GM23338 (cell line): Measurements from ENCODE around the gene FBRSL1.

Source experiments
- EZH2 ChIP-seq: fragments of 200-600 bp; sonication (generic); IDR thresholded peaks from one replicate; pipeline ENCODE4 v1.8.0; 2017; ENCODE audit warnings: antibody characterized with exemption, mild to moderate bottlenecking, low read depth; ENCODE audit not compliant: unreplicated experiment
- NANOG ChIP-seq: IDR thresholded peaks from 2 replicates; pipeline ENCODE4 v1.6.1; 2016; ENCODE audit warnings: antibody characterized with exemption, borderline replicate concordance
- ZNF114 ChIP-seq: fragments of 250-450 bp; sonication (Bioruptor Pico); IDR thresholded peaks from 2 replicates; pipeline ENCODE4 v1.5.0; 2020; ENCODE audit warnings: mild to moderate bottlenecking, moderate library complexity
- TF ChIP-seq, protein P1 (sequence below), 2 experiments: fragments of 200-600 bp in 1 of 2; sonication (generic) in 1 of 2; conservative IDR thresholded peaks; 2 replicates each; pipeline versions ENCODE4 v1.5.1 to v1.6.1; 2016 to 2017; ENCODE audit warnings: antibody characterized with exemption in 2 of 2, low read depth in 2 of 2, mild to moderate bottlenecking in 2 of 2, moderate library complexity in 1 of 2
- TF ChIP-seq, protein P2 (sequence below): IDR thresholded peaks from one replicate; pipeline ENCODE4 v1.6.1; 2018; ENCODE audit warnings: antibody characterized with exemption; ENCODE audit not compliant: unreplicated experiment

DNA sequence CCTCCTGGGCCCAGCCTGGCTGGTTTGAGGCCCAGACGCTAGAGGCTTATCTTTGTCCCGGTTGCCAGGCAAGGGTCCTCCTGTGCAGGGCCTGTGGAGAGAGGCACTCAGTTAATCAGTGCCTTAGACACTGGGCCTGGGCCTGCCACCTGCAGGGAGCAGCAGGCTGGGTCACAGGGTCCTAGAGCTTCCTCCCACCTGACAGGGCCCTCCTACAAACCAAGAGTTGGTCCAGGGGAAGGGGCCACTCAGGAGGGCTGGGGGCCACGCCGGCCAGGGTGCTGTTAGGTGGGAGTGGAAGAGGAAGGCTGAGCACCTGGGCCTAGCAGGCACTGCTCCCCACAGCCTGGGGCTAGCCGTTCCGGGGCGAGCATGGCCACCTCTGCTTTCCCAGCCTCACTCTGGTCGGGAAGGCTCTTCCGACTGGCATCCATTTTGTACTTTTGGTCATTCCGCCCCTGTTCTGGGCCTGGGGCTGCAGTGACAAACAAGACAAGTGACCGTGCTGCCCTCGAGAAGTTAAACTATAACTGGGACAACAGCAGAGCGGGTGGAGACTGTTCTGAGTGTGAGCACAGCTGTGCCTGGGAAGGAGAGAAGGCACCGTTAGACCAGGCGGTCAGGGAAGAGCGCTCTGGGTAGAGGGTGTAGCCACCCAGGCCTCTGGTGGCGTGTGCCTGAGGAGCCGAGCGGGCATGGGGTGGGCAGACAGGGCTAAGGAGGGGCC is 27.2 kb downstream of the FBRSL1 start:
- TF ChIP-seq, protein P1, sequence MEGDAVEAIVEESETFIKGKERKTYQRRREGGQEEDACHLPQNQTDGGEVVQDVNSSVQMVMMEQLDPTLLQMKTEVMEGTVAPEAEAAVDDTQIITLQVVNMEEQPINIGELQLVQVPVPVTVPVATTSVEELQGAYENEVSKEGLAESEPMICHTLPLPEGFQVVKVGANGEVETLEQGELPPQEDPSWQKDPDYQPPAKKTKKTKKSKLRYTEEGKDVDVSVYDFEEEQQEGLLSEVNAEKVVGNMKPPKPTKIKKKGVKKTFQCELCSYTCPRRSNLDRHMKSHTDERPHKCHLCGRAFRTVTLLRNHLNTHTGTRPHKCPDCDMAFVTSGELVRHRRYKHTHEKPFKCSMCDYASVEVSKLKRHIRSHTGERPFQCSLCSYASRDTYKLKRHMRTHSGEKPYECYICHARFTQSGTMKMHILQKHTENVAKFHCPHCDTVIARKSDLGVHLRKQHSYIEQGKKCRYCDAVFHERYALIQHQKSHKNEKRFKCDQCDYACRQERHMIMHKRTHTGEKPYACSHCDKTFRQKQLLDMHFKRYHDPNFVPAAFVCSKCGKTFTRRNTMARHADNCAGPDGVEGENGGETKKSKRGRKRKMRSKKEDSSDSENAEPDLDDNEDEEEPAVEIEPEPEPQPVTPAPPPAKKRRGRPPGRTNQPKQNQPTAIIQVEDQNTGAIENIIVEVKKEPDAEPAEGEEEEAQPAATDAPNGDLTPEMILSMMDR (conservative IDR thresholded peaks at IDR 0.05; ENCODE audit: low read depth in 2 of 2): no peak
- TF ChIP-seq, protein P2, sequence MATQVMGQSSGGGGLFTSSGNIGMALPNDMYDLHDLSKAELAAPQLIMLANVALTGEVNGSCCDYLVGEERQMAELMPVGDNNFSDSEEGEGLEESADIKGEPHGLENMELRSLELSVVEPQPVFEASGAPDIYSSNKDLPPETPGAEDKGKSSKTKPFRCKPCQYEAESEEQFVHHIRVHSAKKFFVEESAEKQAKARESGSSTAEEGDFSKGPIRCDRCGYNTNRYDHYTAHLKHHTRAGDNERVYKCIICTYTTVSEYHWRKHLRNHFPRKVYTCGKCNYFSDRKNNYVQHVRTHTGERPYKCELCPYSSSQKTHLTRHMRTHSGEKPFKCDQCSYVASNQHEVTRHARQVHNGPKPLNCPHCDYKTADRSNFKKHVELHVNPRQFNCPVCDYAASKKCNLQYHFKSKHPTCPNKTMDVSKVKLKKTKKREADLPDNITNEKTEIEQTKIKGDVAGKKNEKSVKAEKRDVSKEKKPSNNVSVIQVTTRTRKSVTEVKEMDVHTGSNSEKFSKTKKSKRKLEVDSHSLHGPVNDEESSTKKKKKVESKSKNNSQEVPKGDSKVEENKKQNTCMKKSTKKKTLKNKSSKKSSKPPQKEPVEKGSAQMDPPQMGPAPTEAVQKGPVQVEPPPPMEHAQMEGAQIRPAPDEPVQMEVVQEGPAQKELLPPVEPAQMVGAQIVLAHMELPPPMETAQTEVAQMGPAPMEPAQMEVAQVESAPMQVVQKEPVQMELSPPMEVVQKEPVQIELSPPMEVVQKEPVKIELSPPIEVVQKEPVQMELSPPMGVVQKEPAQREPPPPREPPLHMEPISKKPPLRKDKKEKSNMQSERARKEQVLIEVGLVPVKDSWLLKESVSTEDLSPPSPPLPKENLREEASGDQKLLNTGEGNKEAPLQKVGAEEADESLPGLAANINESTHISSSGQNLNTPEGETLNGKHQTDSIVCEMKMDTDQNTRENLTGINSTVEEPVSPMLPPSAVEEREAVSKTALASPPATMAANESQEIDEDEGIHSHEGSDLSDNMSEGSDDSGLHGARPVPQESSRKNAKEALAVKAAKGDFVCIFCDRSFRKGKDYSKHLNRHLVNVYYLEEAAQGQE: no peak
- TF ChIP-seq ZNF114 (CRISPR knock-in tag): no peak
- no peak for TF ChIP-seq EZH2
- TF ChIP-seq NANOG: no peak
